ENCODE results near the gene OCIAD1.

OCIAD1 gene

GRCh38 chr4:48907706-48908477 lies 77.0 kb downstream of the OCIAD1 start:
- H3K79me2 ChIP-seq (ENCODE audit: control insufficient read depth, insufficient read depth, low read length), result peaks cover 4% of the 10 kb centered on the region
- no CpG with 5 or more reads among the region's 7 CpGs for WGBS (ENCODE audit: extremely low coverage, insufficient coverage, low lambda C conversion rate)
- H3K23ac ChIP-seq (ENCODE audit: low read length), result no peak overlapping the region
- H3K79me1 ChIP-seq (ENCODE audit: low read length), result peaks cover 7% of the 10 kb centered on the region
- no peak overlapping the region for H2BK5ac ChIP-seq (ENCODE audit: low read length)
- no peak overlapping the region for H2BK15ac ChIP-seq (replicated peaks; ENCODE audit: low read depth)
- peaks cover 2% of the 10 kb centered on the region for H3K36me3 ChIP-seq (ENCODE audit: control insufficient read depth, insufficient read depth, low read length)
- H2AK5ac ChIP-seq (ENCODE audit: low read length), result no peak overlapping the region
- no peak overlapping the region for H3K4ac ChIP-seq (ENCODE audit: low read depth, low read length)
- H3K27ac ChIP-seq (ENCODE audit: low read depth, low read length), result no peak overlapping the region
- DNase-seq, result no peak
- H3K27me3 ChIP-seq (ENCODE audit: insufficient read depth, low read length, poor library complexity), result no peaks in the 10 kb centered on the region
- H3K4me1 ChIP-seq (ENCODE audit: control insufficient read depth, low read depth, low read length), result no peaks in the 10 kb centered on the region
- no peak overlapping the region for H3K18ac ChIP-seq (ENCODE audit: low read length)
- H2BK120ac ChIP-seq (ENCODE audit: low read depth, low read length), result no peak overlapping the region
- no peak overlapping the region for H3K4me2 ChIP-seq (ENCODE audit: low read length)
- no peak overlapping the region for H3K9ac ChIP-seq (ENCODE audit: low read length)
- H3K56ac ChIP-seq (ENCODE audit: low read length), result no peak overlapping the region
- no peak overlapping the region for H3K4me3 ChIP-seq (ENCODE audit: low read length)
- no peak overlapping the region for H4K5ac ChIP-seq (ENCODE audit: low read length)
- no peak overlapping the region for H4K8ac ChIP-seq (ENCODE audit: low read depth, low read length)

- Histone ChIP-seq H3K56ac (ENCODE audit: low read length) (no peak overlapping the region), H3K18ac (ENCODE audit: low read length) (no peak overlapping the region), H3K4ac (ENCODE audit: low read depth, low read length) (no peak overlapping the region), H2BK15ac (replicated peaks; ENCODE audit: low read depth) (no peak overlapping the region), H3K36me3 (ENCODE audit: control insufficient read depth, insufficient read depth, low read length) (peaks cover 2% of the 10 kb centered on the region), H3K27me3 (ENCODE audit: insufficient read depth, low read length, poor library complexity) (no peaks in the 10 kb centered on the region), H3K23ac (ENCODE audit: low read length) (no peak overlapping the region), H2BK120ac (ENCODE audit: low read depth, low read length) (no peak overlapping the region), H3K4me3 (ENCODE audit: low read length) (no peak overlapping the region), H3K27ac (ENCODE audit: low read depth, low read length) (no peak overlapping the region), H2BK5ac (ENCODE audit: low read length) (no peak overlapping the region), H3K9ac (ENCODE audit: low read length) (no peak overlapping the region), H2AK5ac (ENCODE audit: low read length) (no peak overlapping the region), H4K5ac (ENCODE audit: low read length) (no peak overlapping the region), H3K79me2 (ENCODE audit: control insufficient read depth, insufficient read depth, low read length) (peaks cover 4% of the 10 kb centered on the region), H3K4me2 (ENCODE audit: low read length) (no peak overlapping the region), H3K79me1 (ENCODE audit: low read length) (peaks cover 7% of the 10 kb centered on the region), H4K8ac (ENCODE audit: low read depth, low read length) (no peak overlapping the region), H3K4me1 (ENCODE audit: control insufficient read depth, low read depth, low read length) (no peaks in the 10 kb centered on the region)
- DNase-seq, result no peak
These were observed 77.8 kb downstream of the OCIAD1 start for GRCh38 chr4:48908687-48909086.

- Histone ChIP-seq H2BK120ac (ENCODE audit: low read depth, low read length) (no peak overlapping the region), H3K27ac (ENCODE audit: low read depth, low read length) (no peak overlapping the region), H2BK15ac (replicated peaks; ENCODE audit: low read depth) (no peak overlapping the region), H3K18ac (ENCODE audit: low read length) (no peak overlapping the region), H3K27me3 (ENCODE audit: insufficient read depth, low read length, poor library complexity) (no peaks in the 10 kb centered on the region), H3K56ac (ENCODE audit: low read length) (no peak overlapping the region), H3K79me2 (ENCODE audit: control insufficient read depth, insufficient read depth, low read length) (peaks cover 4% of the 10 kb centered on the region), H3K4ac (ENCODE audit: low read depth, low read length) (no peak overlapping the region), H3K4me1 (ENCODE audit: control insufficient read depth, low read depth, low read length) (no peaks in the 10 kb centered on the region), H4K5ac (ENCODE audit: low read length) (no peak overlapping the region), H2BK5ac (ENCODE audit: low read length) (no peak overlapping the region), H3K36me3 (ENCODE audit: control insufficient read depth, insufficient read depth, low read length) (no peaks in the 10 kb centered on the region), H3K4me3 (ENCODE audit: low read length) (no peak overlapping the region), H4K8ac (ENCODE audit: low read depth, low read length) (no peak overlapping the region), H3K79me1 (ENCODE audit: low read length) (peaks cover 7% of the 10 kb centered on the region), H3K4me2 (ENCODE audit: low read length) (no peak overlapping the region), H3K23ac (ENCODE audit: low read length) (no peak overlapping the region), H3K9ac (ENCODE audit: low read length) (no peak overlapping the region), H2AK5ac (ENCODE audit: low read length) (no peak overlapping the region)
- DNase-seq, result peak; percentile 94
- WGBS (ENCODE audit: extremely low coverage, insufficient coverage, low lambda C conversion rate), result no CpG with 5 or more reads among the region's 3 CpGs
These were observed 78.8 kb downstream of the OCIAD1 start for GRCh38 chr4:48909697-48910096.

- H2BK5ac ChIP-seq (ENCODE audit: low read length), result no peak overlapping the region
These were observed 79.6 kb downstream of the OCIAD1 start for GRCh38 chr4:48910511-48910910.

More at GRCh38 chr4:48910511-48910910, 79.6 kb downstream of the OCIAD1 start:
- Histone ChIP-seq H3K56ac (ENCODE audit: low read length) (no peak overlapping the region), H3K9ac (ENCODE audit: low read length) (no peak overlapping the region), H3K27ac (ENCODE audit: low read depth, low read length) (no peak overlapping the region), H3K4me2 (ENCODE audit: low read length) (no peak overlapping the region), H4K8ac (ENCODE audit: low read depth, low read length) (no peak overlapping the region), H3K4ac (ENCODE audit: low read depth, low read length) (no peak overlapping the region), H3K79me2 (ENCODE audit: control insufficient read depth, insufficient read depth, low read length) (peaks cover 4% of the 10 kb centered on the region), H2BK120ac (ENCODE audit: low read depth, low read length) (no peak overlapping the region), H3K4me1 (ENCODE audit: control insufficient read depth, low read depth, low read length) (no peaks in the 10 kb centered on the region), H3K27me3 (ENCODE audit: insufficient read depth, low read length, poor library complexity) (no peaks in the 10 kb centered on the region), H3K4me3 (ENCODE audit: low read length) (no peak overlapping the region), H3K23ac (ENCODE audit: low read length) (no peak overlapping the region), H3K79me1 (ENCODE audit: low read length) (peaks cover 5% of the 10 kb centered on the region), H3K36me3 (ENCODE audit: control insufficient read depth, insufficient read depth, low read length) (no peaks in the 10 kb centered on the region), H2AK5ac (ENCODE audit: low read length) (no peak overlapping the region), H4K5ac (ENCODE audit: low read length) (no peak overlapping the region), H3K18ac (ENCODE audit: low read length) (no peak overlapping the region), H2BK15ac (replicated peaks; ENCODE audit: low read depth) (no peak overlapping the region)
- no peak for DNase-seq
